GM12878 (cell line): ENCODE data around the gene POU2AF1.

ENCODE experiments used
- BCL3 ChIP-seq: IDR thresholded peaks from 2 replicates; pipeline ENCODE4 v1.6.1; 2011; ENCODE audit warnings: borderline replicate concordance, low read depth, mild to moderate bottlenecking, moderate library complexity, low read length; ENCODE audit not compliant: insufficient read depth, poor library complexity, severe bottlenecking
- CBX5 ChIP-seq: sonication (generic); IDR thresholded peaks from 2 replicates; pipeline ENCODE4 v1.6.1; 2016; ENCODE audit warnings: low read depth, moderate library complexity, mild to moderate bottlenecking, inconsistent platforms
- ESRRA ChIP-seq: IDR thresholded peaks from 2 replicates; pipeline ENCODE4 v1.6.1; 2012; ENCODE audit warnings: mild to moderate bottlenecking, low read length, improper control_type of control experiment
- NRF1 ChIP-seq: conservative IDR thresholded peaks from 2 replicates; pipeline ENCODE4 v1.6.1; 2011; ENCODE audit warnings: mild to moderate bottlenecking, low read depth, low read length, improper control_type of control experiment
- POLR2A ChIP-seq: IDR thresholded peaks from 2 replicates; pipeline ENCODE4 v1.6.1; 2011; ENCODE audit warnings: low read depth, mild to moderate bottlenecking, low read length
- POLR2AphosphoS5 ChIP-seq: IDR thresholded peaks from 2 replicates; pipeline ENCODE4 v1.6.1; 2011; ENCODE audit warnings: mild to moderate bottlenecking, low read length, inconsistent platforms
- RBBP5 ChIP-seq: fragments of 200-600 bp; sonication (generic); conservative IDR thresholded peaks from 2 replicates; pipeline ENCODE4 v1.6.1; 2016
- SIN3A ChIP-seq: IDR thresholded peaks from 2 replicates; pipeline ENCODE4 v1.6.1; 2012; ENCODE audit warnings: low read depth, low read length, improper control_type of control experiment
- STAT1 ChIP-seq: fragments of 450-650 bp; conservative IDR thresholded peaks from 2 replicates; pipeline ENCODE4 v1.6.1; 2014; ENCODE audit warnings: antibody characterized with exemption, mild to moderate bottlenecking
- TAF1 ChIP-seq: IDR thresholded peaks from 2 replicates; pipeline ENCODE4 v1.6.1; 2011; ENCODE audit warnings: mild to moderate bottlenecking, low read depth, low read length, borderline replicate concordance
- TF ChIP-seq, protein P1 (sequence below): IDR thresholded peaks from 2 replicates; pipeline ENCODE4 v1.6.1; 2011; ENCODE audit warnings: low read depth, mild to moderate bottlenecking, low read length, moderate library complexity, borderline replicate concordance; ENCODE audit errors: extremely low read depth
- TF ChIP-seq, protein P2 (sequence below), 3 experiments: IDR thresholded peaks in 2 of 3; conservative IDR thresholded peaks in 1 of 3; 2 replicates each; pipeline ENCODE4 v1.5.1; 2011; ENCODE audit warnings: low read depth in 3 of 3, low read length in 3 of 3, mild to moderate bottlenecking in 3 of 3, control low read depth in 2 of 3, moderate library complexity in 2 of 3, inconsistent platforms in 1 of 3, mixed read lengths in 1 of 3; ENCODE audit not compliant: control insufficient read depth in 2 of 3, insufficient read depth in 1 of 3; ENCODE audit errors: extremely low read depth in 1 of 3

DNA sequence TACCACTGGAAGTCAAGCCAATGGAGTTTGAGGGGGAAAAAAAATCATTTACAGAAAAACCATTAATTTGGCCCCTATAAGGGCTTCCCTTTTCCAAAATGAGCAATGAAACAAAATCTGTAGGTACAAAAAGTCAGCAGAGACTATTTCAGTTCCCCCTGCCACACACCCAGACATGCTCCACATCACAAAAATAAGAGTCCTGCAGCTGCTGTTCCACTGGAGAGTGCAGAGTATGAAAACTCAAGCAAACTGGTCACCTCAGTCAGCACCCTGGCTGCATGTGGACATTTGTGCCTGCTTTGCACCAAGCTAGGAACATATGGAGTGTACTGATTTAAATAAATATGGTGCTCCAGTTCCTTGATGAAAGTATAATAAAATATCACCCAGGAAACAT, 15.1 kb downstream of the POU2AF1 start:
- TF ChIP-seq SIN3A (no peak), ESRRA (no peak), STAT1 (no peak), NRF1 (no peak), CBX5 (no peak), POLR2AphosphoS5 (no peak), RBBP5 (no peak), POLR2A (no peak), TAF1 (no peak), BCL3 (no peak)
- TF ChIP-seq, protein P1, sequence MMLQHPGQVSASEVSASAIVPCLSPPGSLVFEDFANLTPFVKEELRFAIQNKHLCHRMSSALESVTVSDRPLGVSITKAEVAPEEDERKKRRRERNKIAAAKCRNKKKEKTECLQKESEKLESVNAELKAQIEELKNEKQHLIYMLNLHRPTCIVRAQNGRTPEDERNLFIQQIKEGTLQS: no peak
- TF ChIP-seq, protein P2, sequence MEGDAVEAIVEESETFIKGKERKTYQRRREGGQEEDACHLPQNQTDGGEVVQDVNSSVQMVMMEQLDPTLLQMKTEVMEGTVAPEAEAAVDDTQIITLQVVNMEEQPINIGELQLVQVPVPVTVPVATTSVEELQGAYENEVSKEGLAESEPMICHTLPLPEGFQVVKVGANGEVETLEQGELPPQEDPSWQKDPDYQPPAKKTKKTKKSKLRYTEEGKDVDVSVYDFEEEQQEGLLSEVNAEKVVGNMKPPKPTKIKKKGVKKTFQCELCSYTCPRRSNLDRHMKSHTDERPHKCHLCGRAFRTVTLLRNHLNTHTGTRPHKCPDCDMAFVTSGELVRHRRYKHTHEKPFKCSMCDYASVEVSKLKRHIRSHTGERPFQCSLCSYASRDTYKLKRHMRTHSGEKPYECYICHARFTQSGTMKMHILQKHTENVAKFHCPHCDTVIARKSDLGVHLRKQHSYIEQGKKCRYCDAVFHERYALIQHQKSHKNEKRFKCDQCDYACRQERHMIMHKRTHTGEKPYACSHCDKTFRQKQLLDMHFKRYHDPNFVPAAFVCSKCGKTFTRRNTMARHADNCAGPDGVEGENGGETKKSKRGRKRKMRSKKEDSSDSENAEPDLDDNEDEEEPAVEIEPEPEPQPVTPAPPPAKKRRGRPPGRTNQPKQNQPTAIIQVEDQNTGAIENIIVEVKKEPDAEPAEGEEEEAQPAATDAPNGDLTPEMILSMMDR (IDR thresholded peaks at IDR 0.05 in 2 of 3, conservative IDR thresholded peaks at IDR 0.05 in 1 of 3; ENCODE audit: control insufficient read depth in 2 of 3, extremely low read depth in 1 of 3, insufficient read depth in 1 of 3, low read depth in 3 of 3, low read length in 3 of 3): no peak
